HG02943 (cell line): ENCODE results near the gene VN1R4.
"Not testable (repeated sequence)": the region's sequence is repeated elsewhere in the genome, so short reads cannot be mapped to it uniquely, and the experiment has no call there.

Experiments used
- ATAC-seq: cut with Tn5 transposase; IDR thresholded peaks from one replicate; pipeline ENCODE4 v1.9.1; 2021; ENCODE audit warnings: mild to moderate bottlenecking, low read depth, moderate library complexity; ENCODE audit not compliant: unreplicated experiment

VN1R4 gene, protein sequence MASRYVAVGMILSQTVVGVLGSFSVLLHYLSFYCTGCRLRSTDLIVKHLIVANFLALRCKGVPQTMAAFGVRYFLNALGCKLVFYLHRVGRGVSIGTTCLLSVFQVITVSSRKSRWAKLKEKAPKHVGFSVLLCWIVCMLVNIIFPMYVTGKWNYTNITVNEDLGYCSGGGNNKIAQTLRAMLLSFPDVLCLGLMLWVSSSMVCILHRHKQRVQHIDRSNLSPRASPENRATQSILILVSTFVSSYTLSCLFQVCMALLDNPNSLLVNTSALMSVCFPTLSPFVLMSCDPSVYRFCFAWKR

DNA sequence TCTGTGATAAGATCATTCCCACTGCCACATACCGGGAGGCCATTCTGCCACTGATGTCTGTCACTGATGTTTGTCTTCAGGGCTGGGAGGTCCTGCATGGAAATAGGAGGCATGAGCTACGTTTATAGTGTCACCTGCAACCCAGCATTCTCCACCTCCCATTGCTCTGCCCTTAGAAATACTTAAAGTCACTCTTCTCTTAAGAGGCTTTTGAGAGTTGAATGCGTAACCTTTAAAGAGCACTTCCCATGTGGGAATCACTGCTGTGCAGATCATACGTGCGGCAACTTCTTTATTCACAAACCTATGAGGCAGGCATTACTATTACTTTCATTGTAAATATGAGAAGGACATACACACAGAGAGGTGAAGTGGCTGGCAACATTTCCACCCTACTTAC is at the start of gene VN1R4:
Gene VN1R4, minus strand, starts transcription at position 101 of the 400 bp plus-strand sequence. Its CDS starts 58 bp downstream, at position 43.
- ATAC-seq = not testable (repeated sequence)

DNA sequence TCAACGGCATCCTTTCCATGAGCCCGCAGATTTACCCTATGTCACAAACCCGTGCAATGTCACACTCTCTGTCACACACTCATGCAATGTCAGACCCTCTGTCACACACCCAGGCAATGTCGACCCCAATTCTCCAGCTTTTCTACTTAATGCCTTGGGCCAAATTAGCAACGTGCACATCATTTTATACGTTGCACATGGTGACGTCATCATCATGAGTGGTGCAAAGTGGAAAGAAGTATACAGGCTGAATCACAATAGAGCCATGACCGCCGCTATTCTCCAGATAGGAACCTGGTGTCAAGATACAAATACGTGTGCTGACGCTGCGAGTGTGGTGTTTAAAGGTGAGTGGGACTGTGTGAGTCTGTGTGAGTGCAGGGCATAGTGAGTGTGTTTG is 44.4 kb upstream of the VN1R4 start:
- ATAC-seq = no peak

- ATAC-seq = no peak
These were observed 43.5 kb upstream of the VN1R4 start for GRCh38 chr19:53311044-53311443.

GRCh38 chr19:53308339-53308811 is 40.9 kb upstream of the VN1R4 start:
- no peak for ATAC-seq

GRCh38 chr19:53301341-53301740 is 33.8 kb upstream of the VN1R4 start:
- ATAC-seq = not testable (repeated sequence)

DNA sequence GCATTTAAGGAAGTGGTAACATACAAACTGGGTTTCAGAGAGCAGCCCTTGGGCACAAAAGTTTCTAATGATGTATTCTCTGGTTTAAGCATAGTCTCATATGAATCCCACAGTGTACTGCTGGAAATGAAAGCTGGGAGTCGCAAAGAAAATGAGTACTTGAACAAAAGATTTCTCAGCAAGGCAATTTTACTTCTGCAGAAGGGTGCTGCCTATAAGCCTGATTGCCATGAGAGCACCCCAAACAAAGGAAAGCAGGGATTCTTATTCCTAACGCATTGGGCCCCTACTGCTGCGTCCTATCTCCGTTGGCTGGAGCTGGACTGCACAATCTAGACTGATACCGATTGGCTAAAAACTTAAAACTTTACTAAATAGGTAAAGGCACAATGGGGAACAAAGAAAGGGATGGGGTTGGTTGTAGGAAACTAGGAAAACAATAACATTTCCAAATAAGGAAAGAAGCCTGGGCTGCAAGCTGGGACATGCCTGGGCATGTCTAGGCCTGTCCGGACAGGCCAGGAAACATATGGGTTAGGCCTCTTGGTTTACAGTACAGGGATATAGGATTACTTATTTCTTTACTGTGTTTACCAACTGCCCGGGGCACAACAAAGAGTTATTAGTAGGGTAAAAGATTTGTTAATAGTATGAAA is 27.4 kb upstream of the VN1R4 start:
- no peak for ATAC-seq

- ATAC-seq = no peak
These were observed 23.4 kb upstream of the VN1R4 start for GRCh38 chr19:53290758-53291549.

GRCh38 chr19:53285087-53285486 is 17.6 kb upstream of the VN1R4 start:
- ATAC-seq = no peak

- not testable (repeated sequence) for ATAC-seq
These were observed 14.4 kb upstream of the VN1R4 start for GRCh38 chr19:53281947-53282346.

GRCh38 chr19:53275480-53275879 is 8.0 kb upstream of the VN1R4 start:
- no peak for ATAC-seq

DNA sequence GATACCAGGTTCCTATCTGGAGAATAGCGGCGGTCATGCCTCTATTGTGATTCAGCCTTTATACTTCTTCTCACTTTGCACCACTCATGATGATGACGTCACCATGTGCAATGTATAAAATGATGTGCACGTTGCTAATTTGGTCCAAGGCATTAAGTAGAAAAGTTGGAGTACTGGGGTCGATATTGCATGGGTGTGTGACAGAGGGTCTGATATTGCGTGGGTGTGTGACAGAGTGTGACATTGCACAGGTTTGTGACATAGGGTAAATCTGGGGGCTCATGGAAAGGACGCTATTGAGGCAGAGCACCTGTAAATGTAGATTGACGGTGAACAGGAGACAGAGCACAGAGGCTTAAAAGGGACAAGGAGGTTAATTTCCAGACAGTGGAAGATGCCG is 4.5 kb upstream of the VN1R4 start:
- no peak for ATAC-seq

DNA sequence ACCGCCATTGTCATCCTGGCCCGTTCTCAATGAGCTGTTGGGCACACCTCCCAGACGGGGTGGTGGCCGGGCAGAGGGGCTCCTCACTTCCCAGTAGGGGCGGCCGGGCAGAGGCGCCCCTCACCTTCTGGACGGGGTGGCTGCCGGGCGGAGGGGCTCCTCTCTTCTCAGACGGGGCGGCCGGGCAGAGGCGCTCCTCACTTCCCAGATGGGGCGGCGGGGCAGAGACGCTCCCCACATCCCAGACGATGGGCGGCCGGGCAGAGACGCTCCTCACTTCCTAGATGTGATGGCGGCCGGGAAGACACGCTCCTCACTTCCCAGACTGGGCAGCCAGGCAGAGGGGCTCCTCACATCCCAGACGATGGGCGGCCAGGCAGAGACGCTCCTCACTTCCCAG is 2.3 kb upstream of the VN1R4 start:
- ATAC-seq = not testable (repeated sequence)

DNA sequence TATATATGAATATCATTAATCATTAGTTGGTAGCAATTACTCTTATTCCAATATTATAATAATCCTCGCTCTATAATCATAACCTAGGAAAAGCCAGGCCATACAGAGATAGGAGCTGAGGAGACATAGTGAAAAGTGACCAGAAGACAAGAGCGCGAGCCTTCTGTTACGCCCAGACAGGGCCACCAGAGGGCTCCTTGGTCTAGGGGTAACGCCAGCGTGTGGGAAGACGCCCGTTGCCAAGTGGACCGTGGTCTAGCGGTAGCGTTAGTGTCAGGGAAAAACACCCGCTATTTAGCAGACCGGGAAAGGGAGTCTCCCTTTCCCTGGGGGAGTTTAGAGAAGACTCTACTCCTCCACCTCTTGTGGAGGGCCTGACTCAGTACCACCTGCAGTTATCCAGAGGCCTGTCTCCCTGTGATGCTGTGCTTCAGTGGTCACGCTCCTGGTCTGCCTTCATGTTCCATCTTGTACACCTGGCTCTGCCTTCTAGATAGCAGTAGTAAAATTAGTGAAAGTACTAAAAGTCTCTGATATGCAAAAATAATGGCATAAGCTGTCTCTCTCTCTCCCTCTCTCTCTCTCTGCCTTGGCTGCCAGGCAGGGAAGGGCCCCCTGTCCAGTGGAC is 9.7 kb downstream of the VN1R4 start, which contains the start of gene VN1R2:
Gene VN1R2, plus strand, starts transcription at position 578 of the 628 bp plus-strand sequence. CDS start 84 bp downstream, outside the sequence.
- not testable (repeated sequence) for ATAC-seq

- ATAC-seq = no peak
These were observed 12.8 kb downstream of the VN1R4 start, which contains the start of gene ZNF677 for GRCh38 chr19:53254411-53255341. Gene ZNF677 (minus strand): TSS chr19:53254873. CDS start chr19:53251550, 3,323 bp downstream.

GRCh38 chr19:53246498-53246897 is 21.0 kb downstream of the VN1R4 start:
- ATAC-seq = no peak

- ATAC-seq = no peak
These were observed 30.3 kb downstream of the VN1R4 start for GRCh38 chr19:53237114-53237777.

DNA sequence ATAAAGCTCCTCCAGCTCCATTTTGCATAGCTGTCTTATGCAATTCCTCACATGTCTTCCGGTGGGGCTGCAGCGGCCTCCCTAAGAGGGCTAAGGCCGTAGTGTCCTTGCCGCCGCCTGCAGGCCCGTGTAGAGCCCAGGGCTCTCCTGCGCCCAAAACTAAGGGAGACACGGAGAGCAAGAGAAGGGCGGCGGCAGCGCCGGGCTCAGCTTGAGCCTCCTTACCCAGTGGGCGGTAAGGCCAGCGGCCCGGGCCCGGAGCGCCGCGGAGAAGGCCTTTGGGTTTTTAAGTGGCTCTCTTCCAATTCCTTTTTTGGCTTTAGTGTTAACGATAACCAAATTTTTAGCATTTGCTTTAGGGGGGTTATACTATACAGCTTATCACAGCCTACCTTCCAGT is 42.9 kb downstream of the VN1R4 start:
- no peak for ATAC-seq

- not testable (repeated sequence) for ATAC-seq
These were observed 44.8 kb downstream of the VN1R4 start for GRCh38 chr19:53222716-53223115.
